ENCODE results near the gene KLK15.
A peak's percentile ranks its signal among the peaks of the same experiment; 100 is the strongest.
"Not testable (repeated sequence)": the region's sequence is repeated elsewhere in the genome, so short reads cannot be mapped to it uniquely, and the experiment has no call there.

KLK15 gene

DNA sequence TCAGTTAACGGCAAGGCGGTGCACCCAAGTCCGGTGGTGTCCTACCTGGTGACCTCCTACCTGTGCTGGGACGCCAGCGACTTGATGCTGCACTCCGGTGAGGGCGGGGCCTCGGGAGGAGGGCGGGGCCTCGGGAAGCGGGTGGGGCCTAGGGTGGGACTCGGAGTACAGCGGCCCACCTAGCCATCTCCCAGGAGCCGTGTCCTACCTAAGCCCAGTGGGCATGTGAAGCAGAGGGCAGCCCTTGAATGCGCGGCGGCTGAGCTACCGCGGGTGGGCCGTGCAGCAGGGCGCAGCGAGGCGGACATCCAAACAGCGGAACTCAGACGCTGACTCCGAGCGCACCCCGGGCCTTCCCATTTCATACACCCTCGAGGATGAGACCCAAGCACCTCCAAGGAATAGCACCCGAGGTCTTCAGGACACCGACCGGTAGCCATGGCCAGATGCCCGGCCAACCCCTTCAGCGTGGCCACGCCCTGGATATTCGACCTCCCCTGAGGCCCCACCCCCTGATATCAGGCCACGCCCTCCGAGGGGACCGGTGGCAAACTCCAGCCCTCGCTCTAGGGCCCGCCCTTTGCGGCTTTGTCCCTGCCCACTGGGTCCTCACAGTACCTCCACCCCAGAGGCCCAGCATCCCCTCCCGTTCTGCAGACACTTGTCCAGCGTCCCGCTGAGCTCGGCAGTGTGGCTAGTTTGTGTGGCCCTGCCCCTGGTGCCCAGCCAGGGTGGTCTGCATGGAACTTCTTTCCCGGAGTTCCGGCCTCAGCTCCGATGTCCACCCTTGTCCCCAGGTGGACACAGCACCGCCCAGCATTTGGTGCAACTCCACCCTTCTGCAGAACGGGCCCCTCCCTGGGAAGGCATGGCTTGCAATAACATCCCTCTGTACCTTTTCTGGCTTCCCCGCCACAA is 15.2 kb downstream of the KLK15 start:
- H3K4me1 ChIP-seq (ENCODE audit: low read length), result peaks cover 45% of the 10 kb centered on the region
- peak overlapping the region; percentile 64 for H3K9ac ChIP-seq (ENCODE audit: low read length)
- H4K20me1 ChIP-seq (ENCODE audit: insufficient read depth, low read length), result no peaks in the 10 kb centered on the region
- H3K9me3 ChIP-seq (ENCODE audit: insufficient read depth, low read length), result no peaks in the 10 kb centered on the region
- peak overlapping the region; percentile 70 for H3K27ac ChIP-seq (ENCODE audit: low read length)
- peak overlapping the region; percentile 62; the same call in 1 of the 2 replicates for H2AFZ ChIP-seq (ENCODE audit: low read depth, low read length)
- H3K36me3 ChIP-seq (replicated peaks; ENCODE audit: low read depth, low read length), result no peaks in the 10 kb centered on the region
- peak overlapping the region; percentile 94 for H3K4me2 ChIP-seq (ENCODE audit: low read length)
- H3K79me2 ChIP-seq (ENCODE audit: low read length), result no peaks in the 10 kb centered on the region
- H3K4me3 ChIP-seq (ENCODE audit: low read length), result peak overlapping the region; percentile 79
- no peak for TF ChIP-seq CTCF (IDR thresholded peaks at IDR 0.05; ENCODE audit: low read depth, low read length)
- TF ChIP-seq EZH2phosphoT487 (IDR thresholded peaks at IDR 0.05; ENCODE audit: low read depth), result no peak
- peaks cover 46% of the 10 kb centered on the region for H3K27me3 ChIP-seq (ENCODE audit: low read depth, low read length)

- Histone ChIP-seq H3K4me1 (ENCODE audit: low read length) (peaks cover 36% of the 10 kb centered on the region), H3K9me3 (ENCODE audit: insufficient read depth, low read length) (no peaks in the 10 kb centered on the region), H3K4me3 (ENCODE audit: low read length) (no peak overlapping the region), H3K4me2 (ENCODE audit: low read length) (no peak overlapping the region), H3K9ac (ENCODE audit: low read length) (no peak overlapping the region), H2AFZ (ENCODE audit: low read depth, low read length) (no peak overlapping the region), H4K20me1 (ENCODE audit: insufficient read depth, low read length) (no peaks in the 10 kb centered on the region), H3K27ac (ENCODE audit: low read length) (no peak overlapping the region), H3K79me2 (ENCODE audit: low read length) (no peaks in the 10 kb centered on the region), H3K36me3 (replicated peaks; ENCODE audit: low read depth, low read length) (no peaks in the 10 kb centered on the region), H3K27me3 (ENCODE audit: low read depth, low read length) (peaks cover 33% of the 10 kb centered on the region)
- TF ChIP-seq CTCF (IDR thresholded peaks at IDR 0.05; ENCODE audit: low read depth, low read length), result no peak
- TF ChIP-seq EZH2phosphoT487 (IDR thresholded peaks at IDR 0.05; ENCODE audit: low read depth), result no peak
These were observed 17.9 kb downstream of the KLK15 start for GRCh38 chr19:50815439-50815838.

GRCh38 chr19:50814883-50815282 is 18.5 kb downstream of the KLK15 start:
- Histone ChIP-seq H3K27ac (ENCODE audit: low read length) (no peak overlapping the region), H3K9ac (ENCODE audit: low read length) (no peak overlapping the region), H3K4me2 (ENCODE audit: low read length) (no peak overlapping the region), H3K36me3 (replicated peaks; ENCODE audit: low read depth, low read length) (no peaks in the 10 kb centered on the region), H4K20me1 (ENCODE audit: insufficient read depth, low read length) (no peaks in the 10 kb centered on the region), H3K27me3 (ENCODE audit: low read depth, low read length) (peaks cover 27% of the 10 kb centered on the region), H3K79me2 (ENCODE audit: low read length) (no peaks in the 10 kb centered on the region), H3K9me3 (ENCODE audit: insufficient read depth, low read length) (no peaks in the 10 kb centered on the region), H3K4me3 (ENCODE audit: low read length) (no peak overlapping the region), H2AFZ (ENCODE audit: low read depth, low read length) (no peak overlapping the region), H3K4me1 (ENCODE audit: low read length) (peaks cover 30% of the 10 kb centered on the region)
- no peak for TF ChIP-seq EZH2phosphoT487 (IDR thresholded peaks at IDR 0.05; ENCODE audit: low read depth)
- TF ChIP-seq CTCF (IDR thresholded peaks at IDR 0.05; ENCODE audit: low read depth, low read length), result no peak

- no peak overlapping the region for H3K9ac ChIP-seq (ENCODE audit: low read length)
- peaks cover 7% of the 10 kb centered on the region for H3K4me1 ChIP-seq (ENCODE audit: low read length)
- no peak overlapping the region for H3K4me2 ChIP-seq (ENCODE audit: low read length)
- no peaks in the 10 kb centered on the region for H3K79me2 ChIP-seq (ENCODE audit: low read length)
- no peaks in the 10 kb centered on the region for H3K9me3 ChIP-seq (ENCODE audit: insufficient read depth, low read length)
- no peak for TF ChIP-seq CTCF (IDR thresholded peaks at IDR 0.05; ENCODE audit: low read depth, low read length)
- no peak for TF ChIP-seq EZH2phosphoT487 (IDR thresholded peaks at IDR 0.05; ENCODE audit: low read depth)
- H4K20me1 ChIP-seq (ENCODE audit: insufficient read depth, low read length), result no peaks in the 10 kb centered on the region
- no peak overlapping the region for H3K27ac ChIP-seq (ENCODE audit: low read length)
- H3K27me3 ChIP-seq (ENCODE audit: low read depth, low read length), result peaks cover 12% of the 10 kb centered on the region; the same call in 1 of the 2 replicates
- H3K4me3 ChIP-seq (ENCODE audit: low read length), result no peak overlapping the region
- H3K36me3 ChIP-seq (replicated peaks; ENCODE audit: low read depth, low read length), result no peaks in the 10 kb centered on the region
- H2AFZ ChIP-seq (ENCODE audit: low read depth, low read length), result no peak overlapping the region
These were observed 20.9 kb downstream of the KLK15 start for GRCh38 chr19:50812474-50812873.

DNA sequence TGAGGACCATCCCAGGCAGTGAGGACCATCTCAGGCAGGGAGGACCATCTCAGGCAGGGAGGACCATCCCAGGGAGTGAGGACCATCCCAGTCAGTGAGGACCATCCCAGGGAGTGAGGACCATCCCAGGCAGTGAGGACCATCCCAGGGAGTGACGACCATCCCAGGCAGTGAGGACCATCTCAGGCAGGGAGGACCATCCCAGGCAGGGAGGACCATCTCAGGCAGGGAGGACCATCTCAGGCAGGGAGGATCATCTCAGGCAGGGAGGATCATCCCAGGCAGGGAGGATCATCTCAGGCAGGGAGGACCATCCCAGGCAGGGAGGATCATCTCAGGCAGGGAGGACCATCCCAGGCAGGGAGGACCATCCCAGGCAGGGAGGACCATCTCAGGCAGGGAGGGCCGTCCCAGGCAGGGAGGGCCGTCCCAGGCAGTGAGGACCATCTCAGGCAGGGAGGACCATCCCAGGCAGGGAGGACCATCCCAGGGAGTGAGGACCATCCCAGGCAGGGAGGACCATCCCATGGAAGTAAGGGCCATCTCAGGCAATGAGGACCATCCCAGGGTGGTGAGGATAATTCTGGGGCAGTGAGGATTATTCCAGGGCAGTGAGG is 21.6 kb downstream of the KLK15 start:
- not testable (repeated sequence) for H3K27ac ChIP-seq (ENCODE audit: low read length); H2AFZ ChIP-seq (ENCODE audit: low read depth, low read length); H3K9ac ChIP-seq (ENCODE audit: low read length); H3K4me3 ChIP-seq (ENCODE audit: low read length); H3K9me3 ChIP-seq (ENCODE audit: insufficient read depth, low read length); H3K4me1 ChIP-seq (ENCODE audit: low read length); H3K79me2 ChIP-seq (ENCODE audit: low read length); H3K36me3 ChIP-seq (replicated peaks; ENCODE audit: low read depth, low read length); H3K4me2 ChIP-seq (ENCODE audit: low read length); H4K20me1 ChIP-seq (ENCODE audit: insufficient read depth, low read length)
- peaks cover 12% of the 10 kb centered on the region; the same call in 1 of the 2 replicates for H3K27me3 ChIP-seq (ENCODE audit: low read depth, low read length)

Data from OCI-LY3 (cell line).